Progenitor cell of endocrine pancreas (in vitro differentiated cells): ENCODE measurements around the gene POLR3K. TPM values are rescaled to one million over a fixed set of nuclear protein-coding genes. Genes with fewer than 3 reads are reported as not detected.

Experiments used
- DNase-seq: peaks from one replicate; pipeline ENCODE4 v3.0.0; 2021; ENCODE audit warnings: low spot score; ENCODE audit not compliant: unreplicated experiment
- H3K27ac Mint-ChIP-seq: 2 replicates; pipeline ENCODE4 v1.8.0; 2021; ENCODE audit warnings: mild to moderate bottlenecking, moderate library complexity, mixed read lengths
- H3K27me3 Mint-ChIP-seq: 2 replicates; pipeline ENCODE4 v1.8.0; 2021; ENCODE audit warnings: mixed read lengths
- H3K36me3 Mint-ChIP-seq: 2 replicates; pipeline ENCODE4 v1.8.0; 2022; ENCODE audit warnings: mixed read lengths; ENCODE audit not compliant: insufficient read depth
- H3K4me1 Mint-ChIP-seq: 2 replicates; pipeline ENCODE4 v1.8.0; 2021; ENCODE audit warnings: low read depth, mixed read lengths
- H3K4me3 Mint-ChIP-seq: 2 replicates; pipeline ENCODE4 v1.8.0; 2021; ENCODE audit warnings: low read depth, mild to moderate bottlenecking, moderate library complexity, mixed read lengths
- H3K9me3 Mint-ChIP-seq: 2 replicates; pipeline ENCODE4 v1.8.0; 2021; ENCODE audit warnings: low read depth, mixed read lengths
- CTCF ChIP-seq: fragments of 200-600 bp; sonication (generic); IDR thresholded peaks from one replicate; pipeline ENCODE4 v1.5.0; 2021; ENCODE audit warnings: antibody characterized with exemption, mild to moderate bottlenecking; ENCODE audit not compliant: unreplicated experiment
- total RNA-seq: library from RNA; stranded (reverse); gene quantifications from 2 replicates; pipeline ENCODE4 v1.2.1, GENCODE V29; 2021

Gene POLR3K
- total RNA-seq, 1 donor from 2014 or later, result 11.1 TPM

- no peak for TF ChIP-seq CTCF
- Mint-ChIP-seq H3K36me3 (peaks cover 8% of the 10 kb centered on the region), H3K9me3 (no peaks in the 10 kb centered on the region), H3K4me1 (no peaks in the 10 kb centered on the region), H3K27me3 (no peaks in the 10 kb centered on the region), H3K4me3 (no peak overlapping the region), H3K27ac (no peak overlapping the region)
- no peak for DNase-seq
These were observed 35.2 kb upstream of the POLR3K start for GRCh38 chr16:88613-89012.

GRCh38 chr16:86483-86952, 33.1 kb upstream of the POLR3K start:
- Mint-ChIP-seq H3K4me1 (no peaks in the 10 kb centered on the region), H3K27me3 (no peaks in the 10 kb centered on the region), H3K27ac (no peak overlapping the region), H3K4me3 (no peak overlapping the region), H3K9me3 (no peaks in the 10 kb centered on the region), H3K36me3 (peaks cover 7% of the 10 kb centered on the region)
- no peak for DNase-seq
- no peak for TF ChIP-seq CTCF

GRCh38 chr16:85865-86264, 32.5 kb upstream of the POLR3K start:
- H3K4me1 Mint-ChIP-seq, result no peaks in the 10 kb centered on the region
- no peaks in the 10 kb centered on the region for H3K9me3 Mint-ChIP-seq
- TF ChIP-seq CTCF, result no peak
- no peak overlapping the region for H3K4me3 Mint-ChIP-seq
- no peak overlapping the region for H3K27ac Mint-ChIP-seq
- no peaks in the 10 kb centered on the region for H3K27me3 Mint-ChIP-seq
- DNase-seq, result no peak
- H3K36me3 Mint-ChIP-seq, result peaks cover 7% of the 10 kb centered on the region

GRCh38 chr16:85407-85782, 32.0 kb upstream of the POLR3K start:
- no peak for DNase-seq
- Mint-ChIP-seq H3K27me3 (no peaks in the 10 kb centered on the region), H3K4me3 (no peak overlapping the region), H3K9me3 (no peaks in the 10 kb centered on the region), H3K4me1 (no peaks in the 10 kb centered on the region), H3K36me3 (peaks cover 5% of the 10 kb centered on the region), H3K27ac (peak overlapping the region; percentile 52)
- no peak for TF ChIP-seq CTCF

- Mint-ChIP-seq H3K4me1 (no peaks in the 10 kb centered on the region), H3K4me3 (no peak overlapping the region), H3K27me3 (no peaks in the 10 kb centered on the region), H3K9me3 (no peaks in the 10 kb centered on the region), H3K27ac (peak overlapping the region; percentile 52), H3K36me3 (peaks cover 5% of the 10 kb centered on the region)
- no peak for DNase-seq
- TF ChIP-seq CTCF, result no peak
These were observed 31.5 kb upstream of the POLR3K start for GRCh38 chr16:84718-85406.
